HPDE6-E6E7 (cell line): ENCODE results near the gene VIM.
"Not testable (repeated sequence)": the region's sequence is repeated elsewhere in the genome, so short reads cannot be mapped to it uniquely, and the experiment has no call there.

Source experiments
- DNase-seq: peaks from one replicate; pipeline ENCODE4 v3.0.0; 2011; ENCODE audit warnings: missing footprints; ENCODE audit errors: extremely low spot score

VIM gene

DNA sequence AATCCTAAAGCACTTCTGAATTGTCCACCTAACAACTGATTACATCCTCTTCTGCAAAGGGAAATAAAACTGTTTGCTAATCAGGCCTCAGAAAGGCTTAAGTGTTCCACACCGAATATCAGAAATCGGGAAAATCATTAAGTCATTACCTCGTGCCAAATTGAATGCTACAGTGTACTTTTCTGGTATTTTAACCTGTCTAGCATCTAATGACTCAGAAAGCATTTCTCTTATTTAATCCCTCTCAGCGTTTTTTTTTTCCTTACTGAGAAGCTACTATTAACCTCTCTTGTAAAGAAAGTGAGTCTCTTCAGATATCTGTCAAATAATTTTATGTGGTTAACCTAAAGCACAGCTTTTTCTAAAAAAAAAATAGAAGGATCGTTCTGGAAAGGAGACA, 28.6 kb downstream of the VIM start:
- DNase-seq, result no peak

DNA sequence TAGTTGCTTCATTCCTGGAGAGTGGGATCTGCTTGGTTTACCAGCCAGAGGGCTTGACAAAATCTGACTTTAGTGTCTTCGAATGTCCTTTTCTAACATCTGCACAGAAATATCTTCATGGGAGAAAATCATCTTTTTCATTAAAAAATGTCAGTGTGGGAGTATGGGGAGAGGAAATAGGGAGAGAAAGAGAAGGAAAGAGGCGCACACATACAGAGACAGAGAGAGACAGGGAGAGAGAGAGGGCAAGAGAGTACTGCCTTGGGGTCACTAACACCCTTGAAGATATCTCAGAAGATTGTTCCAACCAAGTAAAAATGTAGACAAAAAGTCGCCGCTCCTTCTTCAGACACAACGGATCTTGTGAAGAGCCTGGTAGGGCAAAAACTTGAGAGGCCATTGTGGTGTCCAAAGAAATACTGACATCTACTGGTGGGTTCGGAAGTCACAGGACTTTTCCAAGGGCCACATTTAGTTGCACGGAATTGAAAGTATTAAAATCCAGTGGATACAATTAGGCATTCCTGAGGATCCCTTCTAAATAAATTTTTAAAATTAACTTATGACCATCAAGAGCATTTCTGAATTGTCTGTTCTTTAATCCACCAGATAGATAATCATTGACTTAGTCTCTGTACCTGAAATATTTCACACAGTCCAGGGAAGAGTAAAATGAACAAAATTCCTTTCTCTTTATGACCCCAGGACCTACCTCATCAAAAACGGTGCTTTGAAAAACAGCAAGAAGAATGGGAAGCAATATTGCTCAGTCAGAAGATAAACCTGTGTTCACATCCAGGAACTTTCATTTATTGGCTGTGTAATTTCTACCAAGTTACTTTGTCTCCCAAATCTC, 29.7 kb downstream of the VIM start:
- peak; percentile 9 for DNase-seq

DNA sequence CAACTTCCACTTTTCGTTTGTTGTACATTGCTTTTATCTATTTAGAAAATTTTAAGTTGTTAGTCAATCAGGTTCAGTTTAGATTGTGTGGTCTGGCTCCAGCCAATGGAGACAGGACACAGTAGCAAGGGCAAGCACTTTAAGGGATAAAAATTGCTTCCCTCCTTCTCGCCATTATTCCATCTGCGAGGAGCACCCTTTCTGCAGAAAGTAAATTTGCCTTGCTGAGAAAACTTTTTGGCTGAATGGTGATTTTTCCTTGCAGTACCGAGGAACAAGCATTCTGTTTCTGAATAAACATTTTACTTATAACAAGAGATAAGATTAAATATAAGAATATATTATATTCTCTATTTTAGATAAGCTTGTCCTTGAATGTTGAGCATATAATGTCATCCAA, 34.5 kb downstream of the VIM start:
- DNase-seq, result no peak

DNA sequence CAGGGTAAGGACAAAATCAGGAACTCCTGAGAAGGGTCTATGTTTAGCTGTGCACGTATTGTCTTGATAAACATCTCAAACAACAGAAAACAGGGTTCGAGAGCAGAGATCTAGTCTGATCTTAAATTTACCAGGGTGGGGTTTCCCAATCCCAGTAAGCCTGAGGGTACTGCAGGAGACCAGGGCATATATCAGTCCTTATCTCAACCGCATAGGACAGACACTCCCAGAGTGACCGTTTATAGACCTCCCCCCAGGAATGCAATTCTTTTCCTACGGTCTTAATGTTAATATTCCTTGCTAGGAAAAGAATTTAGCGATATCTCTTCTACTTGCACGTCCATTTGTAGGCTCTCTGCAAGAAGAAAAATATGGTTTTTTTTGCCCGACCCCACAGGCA, 35.5 kb downstream of the VIM start:
- DNase-seq, result no peak

DNA sequence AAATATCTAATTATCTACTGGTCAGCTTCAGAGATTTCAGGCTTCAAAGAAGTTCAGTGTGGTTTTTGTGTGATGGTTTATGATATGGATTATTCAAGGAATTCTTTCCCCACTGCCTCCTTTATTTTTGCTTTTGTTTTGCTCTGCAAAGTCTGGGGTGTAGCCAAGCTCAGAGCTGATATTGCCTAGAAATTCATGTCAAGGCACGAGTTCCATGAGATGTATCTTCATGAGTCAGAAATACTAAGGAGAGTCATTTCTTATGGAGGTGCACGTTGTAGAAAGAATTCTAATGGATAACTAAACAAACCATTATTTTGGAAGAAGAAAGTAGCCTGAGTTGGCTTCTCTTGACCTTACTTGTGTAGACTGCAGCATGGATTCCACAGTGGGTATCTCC, 37.4 kb downstream of the VIM start:
- DNase-seq, result peak; percentile 29

- not testable (repeated sequence) for DNase-seq
Observed at GRCh38 chr10:17266549-17266948, 38.5 kb downstream of the VIM start.

DNA sequence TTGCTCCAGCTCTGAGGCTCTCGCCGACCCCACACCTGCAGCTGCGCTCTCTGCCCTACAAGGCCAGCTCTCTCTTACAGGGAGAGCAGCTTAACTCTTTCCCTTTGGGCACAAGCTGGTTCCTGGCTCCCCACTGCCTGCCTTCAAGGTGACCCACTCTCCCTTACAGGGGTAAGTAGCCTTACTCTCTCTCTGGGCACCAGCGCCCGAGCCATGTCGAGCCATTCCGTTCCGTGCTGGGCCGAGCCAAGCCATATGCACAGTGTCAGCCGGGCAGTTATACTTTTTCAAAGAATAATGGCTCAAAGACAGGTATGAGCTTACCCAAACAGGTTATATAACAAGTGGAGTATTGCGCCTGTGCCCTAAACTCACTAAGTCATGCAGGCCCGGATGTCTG, 44.6 kb downstream of the VIM start:
- DNase-seq, result no peak

DNA sequence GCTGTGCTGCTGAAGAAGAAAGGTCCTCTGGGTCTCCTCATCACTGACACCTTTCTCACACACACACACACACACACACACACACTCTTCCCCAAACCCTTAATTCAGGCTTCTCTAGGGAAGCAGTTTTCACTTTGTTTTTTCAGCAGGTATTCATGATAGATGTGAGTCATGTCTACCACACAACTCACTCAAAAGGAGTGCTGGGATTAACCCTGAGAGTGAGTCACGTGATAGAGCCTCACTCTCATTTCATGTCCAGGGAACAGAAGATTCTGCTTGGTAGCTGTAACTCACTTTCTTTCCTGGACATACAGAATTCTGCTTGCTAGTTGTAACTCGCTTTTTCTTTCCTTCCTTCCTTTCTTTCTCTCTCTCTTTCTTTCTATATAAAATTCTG, 45.4 kb downstream of the VIM start:
- DNase-seq, result peak; percentile 49

DNA sequence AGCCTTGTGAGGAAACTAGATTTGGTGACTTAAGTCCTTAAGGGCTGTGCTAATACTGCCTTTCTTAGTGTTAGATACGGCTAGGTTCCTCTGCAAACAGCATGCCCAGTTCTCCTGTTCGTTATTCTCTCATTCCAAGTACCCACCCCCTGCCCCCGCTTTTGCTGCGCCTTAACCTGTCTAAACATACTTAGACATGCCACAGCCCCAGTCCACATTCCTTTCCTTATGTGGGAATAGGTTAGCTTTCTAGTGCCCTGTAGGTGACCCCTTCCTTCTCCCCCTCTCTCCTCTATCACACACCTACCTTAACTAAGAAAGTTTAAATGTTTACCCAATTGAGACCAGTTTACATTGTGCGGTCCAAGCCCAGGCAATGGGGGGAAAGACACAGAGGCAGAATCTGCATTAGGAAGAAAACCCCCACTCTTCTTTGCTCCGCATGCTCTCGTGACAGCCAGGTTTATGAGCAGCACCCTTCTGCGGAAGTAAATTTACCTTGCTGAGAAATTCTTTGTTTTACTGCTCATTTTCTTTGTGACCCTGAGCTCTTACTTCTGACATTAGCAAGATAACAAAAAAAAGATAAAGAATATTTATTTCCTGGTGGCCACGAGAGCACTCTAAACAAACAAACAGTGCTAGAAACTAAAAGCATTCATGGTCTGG, 48.8 kb downstream of the VIM start:
- no peak for DNase-seq

DNA sequence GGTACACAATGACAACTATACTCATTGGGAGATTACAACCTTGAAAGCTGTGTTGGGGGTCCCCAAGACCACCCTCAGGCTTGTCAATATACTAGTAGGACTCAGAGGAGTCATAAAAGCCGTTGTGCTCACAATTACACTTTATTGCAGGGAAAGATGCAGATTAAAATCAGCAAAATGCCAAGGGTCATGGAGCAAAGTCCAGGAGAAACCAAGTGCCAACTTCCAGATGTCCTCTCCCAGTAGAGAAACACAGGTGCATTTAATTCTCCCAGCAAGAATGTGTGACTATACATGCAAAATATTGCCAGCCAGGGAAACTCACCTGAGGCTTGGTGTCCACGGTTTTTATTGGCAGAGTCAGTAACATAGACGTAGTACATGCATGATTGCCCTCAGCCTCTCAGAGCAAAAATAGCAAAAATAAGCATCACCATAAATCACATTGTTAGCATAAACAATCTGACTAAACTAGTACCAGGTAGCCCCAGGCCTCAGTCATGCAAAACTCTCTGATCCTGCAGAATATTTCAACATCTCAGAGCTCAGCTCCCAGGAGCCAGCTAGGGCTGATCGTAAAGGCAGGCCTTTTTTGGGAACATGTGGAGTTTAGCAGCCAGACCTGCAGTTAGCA, 50.7 kb downstream of the VIM start:
- DNase-seq, result no peak

DNA sequence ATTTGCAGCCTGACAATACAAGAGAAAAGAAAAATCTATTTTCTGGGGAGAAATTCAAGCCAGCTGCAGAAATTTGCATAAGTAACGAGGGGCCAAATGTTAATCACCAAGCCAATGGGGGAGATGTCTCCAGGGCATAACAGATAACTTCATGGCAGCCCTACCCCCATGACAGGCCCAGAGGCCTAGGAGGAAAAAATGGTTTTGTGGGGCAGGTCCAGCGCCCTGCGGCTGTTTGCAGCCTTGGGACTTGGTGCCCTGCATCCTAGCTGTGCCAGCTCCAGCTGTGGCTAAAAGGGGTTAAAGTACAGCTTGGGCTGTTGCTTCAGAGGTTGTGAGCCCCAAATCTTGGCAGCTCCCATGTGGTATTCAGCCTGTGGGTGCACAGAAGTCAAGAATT, 54.3 kb downstream of the VIM start:
- DNase-seq, result no peak

- no peak for DNase-seq
Observed at GRCh38 chr10:17286562-17287550, 58.8 kb downstream of the VIM start.
